C4-2B (cell line): ENCODE data around the gene SYTL4.

Experiments used
- CTCF ChIP-seq: fragments of 450-650 bp; conservative IDR thresholded peaks from 2 replicates; pipeline ENCODE4 v1.5.1; 2017; ENCODE audit warnings: mild to moderate bottlenecking
- ZFX ChIP-seq: fragments of 450-650 bp; IDR thresholded peaks from 2 replicates; pipeline ENCODE4 v1.6.1; 2017

GRCh38 chrX:100635040-100635439 is 96.9 kb downstream of the SYTL4 start:
- no peak for TF ChIP-seq CTCF
- no peak for TF ChIP-seq ZFX
